ENCODE results near the gene STOM.
"Not testable (repeated sequence)": the region's sequence is repeated elsewhere in the genome, so short reads cannot be mapped to it uniquely, and the experiment has no call there.

The STOM gene, protein sequence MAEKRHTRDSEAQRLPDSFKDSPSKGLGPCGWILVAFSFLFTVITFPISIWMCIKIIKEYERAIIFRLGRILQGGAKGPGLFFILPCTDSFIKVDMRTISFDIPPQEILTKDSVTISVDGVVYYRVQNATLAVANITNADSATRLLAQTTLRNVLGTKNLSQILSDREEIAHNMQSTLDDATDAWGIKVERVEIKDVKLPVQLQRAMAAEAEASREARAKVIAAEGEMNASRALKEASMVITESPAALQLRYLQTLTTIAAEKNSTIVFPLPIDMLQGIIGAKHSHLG

DNA sequence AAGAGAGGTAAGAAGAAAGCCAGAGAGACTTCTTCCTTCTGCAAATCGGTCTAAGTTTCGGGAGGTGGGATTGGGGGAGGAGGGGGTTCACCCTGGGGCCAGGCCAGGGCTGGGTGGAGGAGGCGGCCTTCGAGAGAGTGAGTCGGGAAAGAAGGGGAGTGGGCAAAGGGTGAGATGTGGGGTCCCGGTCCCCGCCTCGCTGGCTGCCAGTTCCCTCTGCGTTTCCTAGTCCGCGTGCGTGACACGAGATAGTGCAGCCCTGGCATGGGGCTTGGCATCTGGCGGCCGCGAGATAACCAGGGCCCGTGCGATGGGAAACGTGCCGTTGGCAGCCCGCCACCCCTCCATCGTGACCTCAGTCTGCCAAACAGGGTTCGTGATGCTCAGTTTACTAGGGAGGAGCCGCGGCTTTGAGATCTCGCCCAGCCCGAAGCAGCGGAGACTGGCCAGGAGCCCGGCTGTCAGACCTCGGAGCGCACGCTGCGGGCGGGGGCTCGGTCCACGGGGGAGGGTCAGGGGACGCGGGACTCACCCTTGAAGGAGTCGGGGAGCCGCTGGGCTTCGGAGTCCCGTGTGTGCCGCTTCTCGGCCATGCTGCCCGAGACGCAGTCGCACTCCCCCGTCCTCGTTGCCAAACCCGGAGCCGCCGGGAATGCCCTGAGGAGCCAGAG, at the start of gene STOM:
STOM (minus strand) TSS at position 656 of the 671 bp plus-strand sequence; CDS start at position 593, 63 bp downstream.
- DNase-seq: no peak

DNA sequence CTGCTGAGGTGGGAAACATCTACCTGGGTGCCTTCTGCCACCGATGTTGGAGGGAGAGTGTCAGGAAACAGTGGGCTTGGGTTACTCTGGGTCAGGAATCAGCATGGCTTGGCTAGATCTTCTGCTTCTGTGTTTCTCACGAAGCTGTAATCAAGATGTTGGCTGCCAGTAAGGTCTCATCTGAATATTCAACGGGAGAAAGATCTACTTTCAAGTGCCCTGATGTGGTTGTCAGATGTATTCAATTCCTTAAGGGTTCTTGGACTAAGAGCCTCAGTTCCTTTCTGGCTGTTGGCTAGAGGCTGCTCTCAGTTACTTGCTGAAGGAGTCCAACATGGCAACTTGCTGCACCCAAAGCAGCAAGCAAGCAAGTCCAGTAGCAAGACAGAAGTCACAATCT, 41.9 kb upstream of the STOM start:
- DNase-seq: no peak

DNA sequence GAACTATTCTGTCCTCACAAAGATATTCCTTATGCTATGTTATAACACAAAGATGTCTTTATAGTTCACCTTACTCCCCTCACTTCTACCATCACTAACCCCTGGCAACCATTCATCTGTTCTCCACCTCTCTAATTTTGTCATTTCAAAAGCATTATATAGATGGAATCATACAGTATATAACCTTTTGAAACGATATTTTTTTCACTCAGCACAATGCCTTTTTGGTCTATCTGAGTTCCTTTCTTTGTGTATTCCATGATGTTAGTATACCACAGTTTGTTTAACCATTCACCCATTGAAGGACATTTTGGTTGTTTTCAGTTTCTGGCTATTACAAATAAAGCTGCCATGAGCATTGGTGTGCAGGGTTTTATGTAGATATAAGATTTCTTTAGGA, 35.8 kb upstream of the STOM start:
- no peak for DNase-seq

DNA sequence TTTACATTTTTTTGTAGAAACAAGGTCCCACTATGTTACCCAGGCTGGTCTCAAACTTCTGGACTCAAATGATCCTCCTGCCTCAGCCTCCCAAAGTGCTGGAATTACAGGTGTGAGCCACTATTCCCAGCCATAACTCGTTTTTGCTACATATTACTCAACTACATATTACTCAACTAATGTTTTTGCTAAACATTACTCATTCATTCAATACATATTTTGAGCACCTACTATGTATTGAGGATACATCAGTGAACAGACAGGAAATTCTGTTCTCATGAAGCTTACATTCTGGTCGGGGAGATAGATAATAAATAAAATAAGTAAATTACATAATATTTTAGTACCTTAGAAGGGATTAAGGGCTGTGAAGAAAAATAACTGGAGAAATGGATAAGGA, 34.9 kb upstream of the STOM start:
- no peak for DNase-seq

DNA sequence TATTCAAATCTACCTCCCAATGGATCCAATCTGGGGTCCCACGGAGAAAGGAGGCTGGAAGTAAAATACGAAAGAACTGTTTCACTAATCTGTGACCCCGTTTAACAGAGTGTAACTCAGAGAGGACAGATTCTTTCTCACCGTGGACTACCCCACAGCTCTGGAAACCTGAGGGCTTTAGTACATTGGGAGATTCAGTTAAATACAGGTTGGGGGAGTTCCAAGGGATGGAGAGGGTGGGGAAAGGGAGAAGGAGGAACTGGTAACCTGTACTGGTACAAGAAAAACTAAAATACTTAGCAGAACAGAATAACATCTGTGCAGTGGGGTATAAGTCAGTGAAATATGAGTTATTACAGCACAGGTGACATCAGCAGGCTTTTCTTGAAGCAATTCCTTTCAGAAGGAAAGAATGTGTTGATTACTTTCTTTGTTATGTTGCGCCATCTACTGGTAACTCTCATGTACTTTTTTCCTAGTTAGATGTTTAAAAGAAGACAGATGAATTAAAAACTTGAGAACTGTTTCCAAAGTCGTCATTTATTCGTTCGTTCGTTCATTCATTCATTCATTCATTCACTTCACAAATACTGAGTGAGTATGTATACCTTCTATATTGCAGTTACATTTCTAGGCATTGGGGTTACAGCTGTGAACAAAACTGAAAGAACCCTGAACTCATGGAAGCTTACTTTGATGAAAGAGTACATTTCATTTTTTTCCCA, 30.0 kb upstream of the STOM start:
- DNase-seq: peak; percentile 33

DNA sequence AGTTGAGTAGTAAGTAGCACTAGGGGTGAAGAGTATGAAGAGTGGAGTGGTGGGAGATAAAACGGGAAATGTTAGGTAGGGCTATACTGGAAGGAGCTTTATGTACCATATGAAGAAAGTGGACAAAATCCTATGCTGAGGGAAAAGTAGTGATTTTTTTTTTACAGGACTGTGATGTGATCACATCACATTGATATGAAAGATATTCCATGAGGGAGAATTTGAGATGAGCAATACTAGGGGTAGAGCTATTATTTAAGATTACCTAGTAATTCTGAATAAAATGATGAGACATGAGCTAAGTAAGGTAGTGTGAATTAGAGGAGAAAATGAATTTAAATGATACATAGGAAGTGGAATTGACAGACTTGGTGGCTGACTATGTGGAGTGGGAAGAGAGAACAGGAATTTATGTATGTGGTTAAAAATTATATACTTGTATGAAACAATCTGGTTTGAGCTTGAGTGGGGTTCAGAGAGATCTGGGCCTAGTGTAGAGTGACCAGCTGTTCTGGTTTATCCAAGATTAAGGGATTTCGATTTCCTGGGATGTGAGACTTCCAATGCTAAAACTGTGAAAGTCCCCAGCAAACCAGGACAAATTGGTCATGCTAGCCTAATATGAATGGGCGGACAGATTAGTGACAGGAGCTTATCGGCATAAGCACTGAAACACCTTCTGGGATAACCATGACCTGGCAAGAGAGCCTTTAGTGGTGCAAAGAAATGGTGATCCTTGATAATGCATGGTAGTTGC, 29.3 kb upstream of the STOM start:
- DNase-seq: no peak

DNA sequence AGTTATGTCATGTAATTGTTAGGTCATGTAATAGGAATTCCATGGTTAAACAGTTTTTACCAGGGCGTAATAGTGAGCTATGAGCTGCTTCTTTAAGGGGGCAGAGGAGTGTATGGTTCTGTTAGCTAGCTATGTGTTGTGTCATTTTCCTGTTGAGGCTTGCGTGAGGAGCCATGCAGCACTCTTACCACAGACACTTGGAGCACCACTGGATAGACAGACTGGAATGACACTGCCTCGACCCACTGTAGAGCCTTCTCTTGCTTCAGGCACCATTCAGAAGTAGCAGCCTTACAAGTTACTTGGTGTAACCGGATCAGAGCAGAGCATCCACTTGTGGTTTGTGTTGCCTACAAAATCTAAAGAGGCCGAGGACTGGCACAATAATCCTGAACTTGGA, 28.3 kb upstream of the STOM start:
- DNase-seq: no peak

DNA sequence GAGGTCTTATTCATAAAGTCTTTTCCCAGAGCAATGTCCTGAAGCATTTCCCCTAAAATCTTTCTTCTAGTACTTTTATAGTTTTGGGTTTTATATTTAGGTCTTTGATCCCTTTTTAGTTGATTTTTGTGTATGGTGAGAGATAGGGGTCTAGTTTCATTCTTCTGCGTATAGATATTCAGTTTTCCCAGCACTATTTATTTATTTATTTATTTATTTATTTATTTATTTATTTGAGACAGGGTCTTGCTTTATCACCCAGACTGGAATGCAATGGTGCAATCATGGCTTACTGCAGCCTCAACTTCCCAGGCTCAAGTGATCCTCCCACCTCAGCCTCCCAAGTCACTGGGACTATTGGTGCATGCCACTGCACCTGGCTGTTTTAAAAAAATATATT, 27.2 kb upstream of the STOM start:
- DNase-seq: not testable (repeated sequence)

DNA sequence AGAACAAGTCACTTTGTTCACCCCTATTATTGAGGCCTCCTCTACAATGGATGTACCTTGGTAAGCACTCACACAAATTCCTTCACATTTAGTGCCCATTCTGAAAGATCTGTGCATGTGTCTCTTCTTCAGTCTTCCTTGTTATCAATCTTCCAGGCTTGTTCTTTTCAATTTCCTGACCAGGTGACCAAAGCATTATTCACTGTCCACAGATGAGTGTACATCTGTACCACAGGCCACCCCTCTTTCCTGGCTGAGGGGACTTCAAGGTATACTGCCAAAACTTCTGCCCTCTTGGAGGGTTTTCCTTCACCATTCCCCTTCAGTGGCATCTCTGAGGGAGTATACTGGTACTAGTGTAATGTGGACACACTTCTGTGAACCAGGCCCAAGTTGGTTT, 25.5 kb upstream of the STOM start:
- no peak for DNase-seq

DNA sequence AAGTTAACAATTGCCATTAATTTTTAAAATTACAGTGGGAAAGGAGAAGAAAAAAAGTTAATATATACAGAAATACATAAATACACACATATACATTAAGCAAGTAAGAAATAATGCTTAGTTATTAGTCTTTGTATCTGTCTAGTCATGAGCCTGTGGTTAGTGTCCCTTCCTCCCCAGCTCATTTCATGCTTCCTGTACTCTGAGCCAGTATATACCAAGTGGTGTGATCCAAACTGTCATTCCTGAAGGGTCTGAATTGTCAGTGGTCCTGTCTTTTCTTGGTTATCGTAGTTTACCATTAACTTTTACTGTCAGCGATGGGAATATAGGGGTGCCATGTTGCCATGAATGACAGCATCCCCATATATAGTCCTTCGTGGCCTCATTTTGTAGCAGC, 24.2 kb upstream of the STOM start:
- DNase-seq: no peak

DNA sequence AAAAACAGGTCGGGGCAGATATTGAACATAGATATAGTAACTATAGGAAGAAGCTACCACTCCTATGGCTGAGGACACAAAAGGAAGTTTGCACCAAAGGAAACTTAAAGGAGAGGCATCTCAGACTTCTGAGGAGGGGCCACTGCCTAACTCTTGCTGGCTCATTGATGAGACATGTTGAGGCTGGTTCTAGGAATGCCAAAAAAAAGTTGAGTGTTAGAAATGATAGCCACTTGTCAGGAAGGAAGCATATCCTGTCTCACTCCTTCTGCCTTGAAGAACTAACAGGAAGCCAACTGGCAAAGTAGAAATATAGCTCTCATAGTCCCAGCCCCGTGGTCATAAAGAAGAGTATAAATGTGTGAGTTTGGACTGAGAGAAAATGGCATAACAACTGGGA, 23.3 kb upstream of the STOM start:
- DNase-seq: no peak

DNA sequence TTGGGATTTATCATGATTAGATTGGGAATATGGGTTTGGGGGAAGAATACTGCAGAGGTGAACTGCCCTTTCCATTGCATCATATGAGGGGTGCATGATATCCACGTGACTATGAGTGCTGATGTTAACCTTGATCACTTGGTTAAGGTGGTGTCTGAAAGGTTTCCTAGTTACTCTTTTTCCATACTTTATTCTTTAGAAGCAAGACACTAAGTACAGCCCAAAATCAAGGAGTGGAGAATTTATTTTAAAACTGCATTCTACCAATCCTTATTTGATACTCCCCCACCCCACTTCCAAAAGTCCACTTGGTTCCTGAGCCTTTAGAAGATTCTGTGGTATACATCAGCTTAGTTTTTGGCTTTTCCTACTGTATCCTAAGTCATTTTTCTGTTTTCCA, 20.3 kb upstream of the STOM start:
- DNase-seq: no peak

DNA sequence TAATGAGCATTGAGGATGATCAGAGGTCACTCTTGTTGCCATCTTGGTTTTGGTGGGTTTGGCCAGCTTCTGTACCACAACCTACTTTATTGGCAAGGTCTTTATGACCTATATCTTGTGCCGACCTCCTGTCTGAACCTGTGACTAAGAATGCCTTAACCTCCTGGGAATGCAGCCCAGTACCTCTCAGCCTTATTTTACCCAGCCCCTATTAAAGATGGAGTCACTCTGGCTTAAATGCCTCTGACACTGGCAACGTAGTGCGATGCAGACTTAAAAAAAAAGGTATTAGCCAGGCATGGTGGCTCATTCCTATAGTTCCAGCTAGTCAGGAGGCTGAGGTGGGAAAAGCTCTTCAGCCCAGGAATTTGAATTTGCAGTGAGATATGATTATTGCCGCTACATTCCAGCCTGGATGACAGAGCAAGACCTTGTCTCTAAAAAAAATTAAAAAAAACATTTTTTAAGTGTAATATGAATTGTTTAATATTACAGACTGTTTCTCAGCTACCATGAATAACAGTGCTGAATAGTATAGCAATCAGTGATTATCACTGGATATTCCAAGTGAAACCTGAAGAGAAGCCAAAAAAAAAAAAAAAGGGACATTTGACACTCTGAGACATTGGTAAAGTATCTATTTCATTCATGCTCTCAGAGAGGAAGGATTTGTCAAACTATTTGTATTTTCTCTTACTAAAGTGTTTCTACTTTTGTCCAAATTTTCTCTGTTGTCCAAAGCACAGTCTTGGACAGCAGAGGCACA, 18.3 kb upstream of the STOM start:
- DNase-seq: no peak

DNA sequence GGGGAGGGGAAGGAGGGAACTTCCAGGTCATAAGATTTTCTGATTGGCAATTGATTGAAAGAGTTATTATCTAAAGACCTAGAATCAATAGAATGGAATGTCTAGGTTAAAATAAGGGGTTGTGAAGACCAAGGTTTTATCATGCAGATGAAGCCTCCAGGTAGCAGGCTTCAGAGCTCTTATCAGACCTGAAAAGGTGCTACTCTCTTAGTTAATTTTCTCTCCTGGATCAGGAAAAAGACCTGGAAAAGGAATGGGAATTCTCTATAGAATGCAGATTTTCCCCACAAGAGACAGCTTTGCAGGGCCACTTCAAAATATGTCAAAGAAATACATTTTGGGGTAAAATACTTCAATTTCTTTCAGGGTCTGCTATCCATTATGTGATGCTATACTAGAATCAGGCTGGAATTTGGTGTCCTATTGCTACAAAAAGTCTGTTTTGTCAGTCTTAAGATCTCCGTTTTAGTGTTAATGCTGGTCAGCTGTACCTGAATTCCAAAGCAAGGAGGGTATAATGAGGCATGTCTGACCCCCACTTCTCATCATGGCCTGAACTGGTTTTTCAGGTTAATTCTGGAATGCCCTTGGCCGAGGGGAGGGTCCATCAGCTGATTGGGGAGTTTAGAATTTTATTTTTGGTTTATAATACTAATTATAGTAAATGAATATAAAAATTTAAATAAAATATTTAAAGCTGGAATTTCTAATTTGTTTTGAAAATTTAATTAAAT, 16.6 kb upstream of the STOM start:
- DNase-seq: no peak

DNA sequence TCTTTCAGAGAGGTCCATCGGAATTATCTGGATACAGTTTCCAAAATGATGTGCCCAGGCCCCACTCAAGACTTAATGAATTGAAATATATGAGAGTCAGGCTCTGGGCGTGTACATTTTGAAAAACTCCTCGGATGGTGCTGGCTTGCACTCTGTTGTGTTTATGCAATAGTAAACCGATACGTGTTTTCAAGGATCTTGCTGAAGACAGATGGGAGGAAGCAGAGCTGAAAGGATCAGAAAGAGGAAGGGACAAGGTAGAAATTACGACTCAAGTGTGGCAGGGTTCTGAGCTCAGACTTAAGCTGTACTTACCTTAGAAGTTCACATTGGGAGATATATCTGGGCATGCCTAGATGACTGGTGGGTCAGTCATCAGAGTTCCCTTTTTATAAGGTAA, 13.7 kb upstream of the STOM start:
- DNase-seq: no peak

DNA sequence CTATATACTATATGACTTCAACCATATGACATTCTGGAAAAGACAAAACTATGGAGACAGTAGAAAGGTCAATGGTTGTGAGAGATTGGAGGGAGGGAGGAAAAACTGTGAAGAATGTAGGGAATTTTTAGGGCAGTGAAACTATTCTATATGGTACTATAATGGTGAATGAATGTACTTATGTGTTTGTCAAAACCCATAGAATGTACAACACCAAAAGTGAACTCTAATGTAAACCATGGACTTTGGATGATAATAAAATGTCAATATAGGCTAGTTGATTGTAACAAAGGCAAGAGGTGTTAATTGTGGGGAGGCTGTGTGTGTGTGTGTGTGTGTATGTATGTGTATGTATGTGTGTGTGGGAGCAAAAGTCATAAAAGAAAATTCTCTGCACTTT, 10.8 kb upstream of the STOM start:
- no peak for DNase-seq

DNA sequence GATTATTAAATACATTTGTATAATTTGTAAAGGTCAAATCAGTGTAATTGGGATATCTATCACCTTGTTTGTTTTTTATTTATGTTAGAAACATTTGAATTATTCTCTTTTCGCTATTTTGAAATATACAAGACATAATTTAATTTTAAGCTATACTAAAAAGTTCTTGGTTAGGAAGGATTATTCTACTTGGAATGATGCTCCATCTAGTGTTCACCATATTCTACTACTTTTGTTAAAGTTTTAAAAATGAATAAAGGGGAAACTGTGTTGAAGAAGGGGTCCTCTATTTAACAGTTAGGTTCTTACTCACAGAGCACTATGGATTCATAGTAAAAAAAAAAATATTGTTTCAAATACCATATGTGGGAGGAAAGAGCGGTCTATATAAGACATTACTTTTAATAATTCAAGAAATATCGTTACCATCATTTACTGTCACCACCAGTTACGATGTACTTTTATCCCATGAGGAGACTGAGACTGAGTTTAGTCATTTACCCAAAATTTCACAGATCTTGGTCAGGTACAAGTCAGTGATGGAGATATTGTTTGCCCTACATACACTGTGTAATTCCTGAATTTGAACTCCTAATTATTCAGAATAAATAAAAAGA, 6.3 kb upstream of the STOM start:
- no peak for DNase-seq

DNA sequence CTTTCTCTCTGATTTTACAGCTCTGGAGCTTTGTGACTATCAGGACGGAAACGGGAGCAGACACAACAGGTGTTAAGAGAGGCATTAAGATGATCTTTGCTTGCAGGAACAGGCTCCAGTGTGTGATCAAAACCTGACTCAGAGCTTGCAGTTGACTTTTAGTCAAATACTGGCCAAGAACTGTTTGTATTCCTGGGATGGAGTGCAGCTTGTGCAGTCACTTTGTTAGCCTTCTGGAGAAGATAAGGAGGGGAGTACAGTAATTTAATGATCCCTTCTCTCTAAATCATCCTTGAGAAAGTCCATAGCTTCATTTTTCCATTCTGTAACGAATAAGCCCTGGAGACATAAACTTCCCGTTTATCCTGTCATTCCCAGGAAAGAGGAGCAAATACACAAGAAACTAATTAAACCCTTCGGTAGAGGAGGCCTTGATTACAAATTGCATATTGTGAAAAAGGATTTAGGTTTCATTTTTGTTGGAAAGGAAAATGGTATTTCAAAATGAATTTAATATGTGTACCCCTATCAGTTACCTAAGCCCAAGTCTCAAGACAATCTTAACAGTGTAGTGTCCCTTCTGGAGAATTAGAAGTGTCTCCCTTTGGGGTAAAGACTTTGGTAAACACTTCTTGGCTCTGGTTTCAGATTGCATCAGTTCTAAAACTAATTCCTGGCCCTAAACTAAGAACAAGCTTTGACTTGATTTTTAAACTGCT, 3.1 kb upstream of the STOM start:
- DNase-seq: no peak

DNA sequence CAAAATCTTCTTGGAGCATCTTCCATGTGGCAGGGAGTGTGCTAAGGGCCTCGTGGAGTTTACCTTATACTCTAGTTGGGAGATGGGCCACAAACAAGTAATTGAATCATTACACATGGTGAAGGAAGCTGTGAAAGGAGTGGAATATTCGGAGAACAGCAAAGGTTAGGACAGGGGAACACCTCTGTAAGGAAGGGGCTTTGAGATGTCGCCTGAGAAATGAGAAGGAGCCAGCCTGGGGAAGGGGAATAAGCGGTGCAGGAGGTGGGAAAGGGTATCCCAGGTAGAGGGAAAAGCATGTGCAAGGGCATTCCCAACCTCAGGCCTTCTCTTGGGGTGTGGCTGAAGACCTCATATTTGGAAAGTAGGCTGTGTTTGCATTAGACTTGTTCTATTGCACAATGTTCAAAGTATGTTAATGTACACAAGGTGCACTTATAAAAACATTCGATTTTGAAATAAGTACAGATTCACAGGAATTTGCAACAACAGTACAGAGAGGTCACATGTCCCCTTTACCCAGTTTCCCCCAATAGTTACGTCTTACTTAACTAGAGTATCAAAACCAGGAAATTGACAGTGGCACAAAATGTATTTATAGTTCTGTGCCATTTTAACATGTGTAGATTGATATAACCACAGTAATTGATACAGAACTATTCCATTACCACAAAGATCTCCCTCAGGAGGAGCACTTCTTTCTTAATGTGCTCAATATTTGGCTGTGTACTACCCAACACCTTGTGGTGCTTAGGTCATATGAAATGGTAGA, 2.4 kb upstream of the STOM start:
- DNase-seq: no peak

DNA sequence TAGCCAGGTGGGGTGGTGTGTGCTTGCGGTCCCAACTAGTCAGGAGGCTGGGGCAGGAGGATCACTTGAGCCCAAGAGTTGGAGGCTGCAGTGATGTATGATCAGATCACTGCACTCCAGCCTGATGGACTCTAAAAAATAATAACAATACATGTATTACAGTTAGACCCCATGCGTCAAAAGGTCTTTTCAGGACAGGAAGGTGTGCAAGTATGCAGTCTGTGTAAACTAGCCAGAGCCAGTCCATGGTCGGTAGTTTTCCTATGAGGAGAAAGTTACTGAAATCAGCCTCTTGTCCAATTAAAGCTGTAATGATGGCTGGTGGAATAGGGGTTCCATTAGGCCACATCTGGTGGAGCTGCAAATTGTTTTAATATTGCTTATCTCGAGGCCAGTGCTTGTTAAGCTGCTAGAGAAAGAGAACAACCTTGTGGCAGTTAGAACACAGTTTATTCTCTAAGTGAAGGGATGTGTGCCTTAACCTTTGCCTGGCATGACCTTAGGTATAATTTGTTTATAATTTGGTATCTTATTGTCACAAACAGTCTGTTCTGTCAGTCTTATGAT, 1.5 kb upstream of the STOM start:
- DNase-seq: no peak

Measured in retina (tissue), 1 donor.